Raji (cell line): ENCODE results near the gene TREH.

Experiments used
- POLR2A ChIP-seq: IDR thresholded peaks from 2 replicates; pipeline ENCODE4 v1.6.1; 2011; ENCODE audit warnings: low read depth, low read length, control low read depth; ENCODE audit not compliant: insufficient read depth

TREH gene

DNA sequence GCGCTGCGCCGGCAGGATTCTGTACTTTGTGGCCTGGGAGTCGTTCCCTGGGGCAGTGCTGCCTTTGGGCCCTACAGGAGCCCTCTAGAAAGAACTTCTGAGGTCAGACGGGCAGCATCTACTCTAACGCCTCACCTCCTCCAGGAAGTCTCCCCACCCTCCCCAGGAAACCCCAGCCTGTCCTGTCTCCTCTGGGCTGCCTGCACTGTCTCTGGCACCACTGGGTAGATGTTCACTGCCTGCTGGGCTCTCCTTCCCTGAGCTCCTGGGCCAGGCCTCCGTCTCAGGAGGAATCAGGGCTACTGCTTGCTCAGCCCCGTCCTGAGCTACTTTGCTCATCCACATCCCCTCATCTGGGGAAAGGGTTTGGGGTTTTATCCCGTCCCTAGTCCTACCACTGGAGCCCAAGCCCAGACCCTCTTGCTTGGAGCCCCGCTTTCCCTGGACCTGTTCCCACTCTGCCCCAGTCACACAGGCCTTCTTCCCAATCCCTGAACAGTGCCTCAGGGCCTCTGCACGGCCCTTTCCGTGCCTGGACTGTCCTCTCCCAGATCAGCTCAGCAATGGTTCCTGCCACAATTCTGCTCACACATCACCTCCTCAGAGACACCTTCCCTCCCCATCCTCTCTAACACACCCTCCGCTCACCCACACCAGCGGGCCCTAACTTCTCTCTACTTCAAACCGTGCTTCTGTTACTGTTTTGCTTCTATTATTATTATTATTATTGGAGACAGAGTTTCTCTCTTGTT, 11.3 kb upstream of the TREH start:
- TF ChIP-seq POLR2A = no peak

DNA sequence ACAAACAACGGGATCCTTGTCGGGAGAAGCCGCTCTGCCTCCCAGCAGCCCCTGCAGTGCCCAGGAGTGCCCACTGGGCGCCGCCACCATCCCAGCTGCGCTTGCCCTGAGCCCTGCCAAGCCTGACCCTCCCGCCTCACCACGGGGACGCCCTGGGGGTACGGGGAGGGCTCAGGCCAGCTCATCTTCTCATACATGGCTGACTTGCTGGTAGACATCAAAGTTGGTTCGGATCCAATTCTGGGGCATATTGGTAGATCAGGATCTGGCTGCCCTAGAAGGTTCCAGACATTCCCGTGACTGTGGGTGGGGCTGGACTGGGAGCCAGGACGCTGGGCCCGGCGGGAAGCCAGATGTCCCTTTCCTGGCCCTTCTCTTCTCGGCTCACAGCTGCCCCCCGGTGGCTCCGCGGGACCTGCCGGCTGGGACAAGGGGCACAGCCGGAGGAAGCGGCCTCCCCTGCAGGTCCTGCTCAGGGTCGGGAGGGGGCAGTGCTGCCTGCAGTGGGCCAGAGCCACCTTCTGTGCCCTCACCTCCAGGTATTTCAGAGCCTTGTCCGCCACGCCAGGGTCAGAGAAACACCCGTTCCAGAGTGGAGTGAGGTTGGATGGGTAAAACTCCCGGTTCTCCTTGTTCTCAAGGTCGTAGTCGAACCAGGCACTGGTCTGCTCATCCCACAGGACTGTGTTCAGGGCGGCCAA, 10.6 kb upstream of the TREH start:
- no peak for TF ChIP-seq POLR2A

DNA sequence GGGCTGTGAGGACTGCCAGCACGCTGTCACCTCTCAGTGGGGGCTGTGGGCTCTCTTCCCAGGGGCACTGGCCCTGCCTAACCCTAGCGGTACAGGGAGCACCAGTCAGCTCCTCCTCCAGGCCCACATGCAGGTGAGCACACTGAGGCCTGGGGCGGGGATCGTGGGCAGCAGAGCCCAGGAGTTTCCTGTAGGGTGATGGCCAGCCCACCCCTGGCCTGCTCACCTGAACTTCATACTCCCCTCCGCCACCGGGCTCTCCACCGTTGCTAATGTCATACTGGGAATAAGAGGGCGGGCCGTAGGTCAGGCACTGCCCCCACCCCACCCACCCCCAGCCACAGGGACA, 10.0 kb upstream of the TREH start:
- no peak for TF ChIP-seq POLR2A

DNA sequence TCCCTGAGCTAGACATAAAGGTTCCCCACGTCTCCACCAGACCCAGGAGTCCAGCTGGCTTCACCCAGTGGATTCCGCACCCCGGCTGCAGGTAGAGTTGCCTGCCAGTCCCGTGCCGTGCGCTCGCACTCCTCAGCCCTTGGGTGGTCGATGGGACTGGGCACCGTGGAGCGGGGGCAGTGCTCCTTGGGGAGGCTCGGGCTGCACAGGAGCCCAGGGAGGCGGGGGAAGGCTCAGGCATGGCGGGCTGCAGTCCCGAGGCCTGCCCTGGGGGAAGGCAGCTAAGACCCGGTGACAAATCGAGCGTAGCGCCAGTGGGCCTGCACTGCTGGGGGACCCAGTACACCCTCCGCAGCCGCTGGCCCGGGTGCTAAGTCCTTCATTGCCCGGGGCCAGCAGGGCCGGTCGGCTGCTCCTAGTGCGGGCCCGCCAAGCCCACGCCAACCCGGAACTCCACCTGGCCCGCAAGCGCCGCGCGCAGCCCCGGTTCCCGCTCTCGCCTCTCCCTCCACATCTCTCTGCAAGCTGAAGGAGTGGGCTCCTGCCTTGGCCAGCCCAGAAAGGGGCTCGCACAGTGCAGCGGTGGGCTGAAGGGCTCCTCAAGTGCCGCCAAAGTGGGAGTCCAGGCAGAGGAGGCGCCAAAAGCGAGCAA, 9.5 kb upstream of the TREH start:
- no peak for TF ChIP-seq POLR2A

DNA sequence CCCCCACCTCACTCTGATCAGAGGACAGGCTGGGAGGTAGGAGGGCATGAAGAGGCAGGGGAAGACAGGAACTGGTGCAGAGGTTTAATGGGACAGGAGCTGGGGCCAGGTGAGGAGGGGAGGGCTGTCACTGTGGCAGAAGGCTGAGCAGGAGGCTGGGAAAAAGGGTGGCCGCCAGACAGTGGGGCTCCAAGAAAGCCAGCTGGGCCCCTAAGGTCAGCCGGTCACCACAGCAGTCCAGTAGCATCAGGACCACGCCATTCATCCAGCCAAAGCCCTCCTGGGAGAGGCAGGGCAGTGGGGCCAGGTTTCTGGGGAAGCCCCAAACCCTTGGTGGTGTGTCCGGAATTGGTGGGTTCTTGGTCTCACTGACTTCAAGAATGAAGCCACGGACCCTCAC, 8.5 kb upstream of the TREH start:
- TF ChIP-seq POLR2A = no peak

DNA sequence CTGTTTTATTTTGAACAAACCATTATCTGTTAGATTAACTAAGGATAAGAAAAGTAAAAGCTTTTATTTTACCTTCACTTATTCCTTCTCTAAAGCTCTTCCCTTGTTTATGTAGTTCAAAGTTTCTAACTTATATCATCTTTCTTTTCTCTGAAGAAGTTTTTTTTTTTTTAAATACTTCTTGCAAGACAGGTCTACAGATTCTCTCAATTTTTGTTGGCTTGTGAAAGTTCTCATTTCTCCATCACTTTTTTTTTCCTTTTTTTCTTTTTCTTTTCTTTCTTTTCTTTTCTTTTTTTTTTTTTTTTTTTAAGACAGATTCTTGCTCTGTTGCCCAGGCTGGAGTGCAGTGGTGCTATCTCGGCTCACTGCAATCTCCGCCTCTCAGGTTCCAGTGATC, 4.7 kb upstream of the TREH start:
- no peak for TF ChIP-seq POLR2A

DNA sequence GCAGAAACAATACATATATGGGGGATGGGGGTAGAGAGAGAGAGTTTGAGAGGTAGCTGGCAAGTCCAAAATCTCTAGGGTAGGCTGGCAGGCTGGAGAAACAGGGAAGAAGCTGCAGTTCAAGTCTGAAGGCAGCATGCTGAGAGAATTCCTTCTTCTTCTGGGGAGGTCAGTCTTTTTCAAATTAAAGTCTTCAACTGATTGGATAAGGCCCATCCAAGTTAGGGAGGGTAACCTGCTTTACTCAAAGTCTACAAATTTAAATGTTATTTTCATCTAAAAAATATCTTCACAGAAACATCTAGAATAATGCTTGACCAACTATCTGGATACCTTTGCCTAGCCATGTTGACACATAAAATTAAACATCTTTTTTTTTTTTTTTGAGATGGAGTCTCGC, 2.9 kb upstream of the TREH start:
- no peak for TF ChIP-seq POLR2A

DNA sequence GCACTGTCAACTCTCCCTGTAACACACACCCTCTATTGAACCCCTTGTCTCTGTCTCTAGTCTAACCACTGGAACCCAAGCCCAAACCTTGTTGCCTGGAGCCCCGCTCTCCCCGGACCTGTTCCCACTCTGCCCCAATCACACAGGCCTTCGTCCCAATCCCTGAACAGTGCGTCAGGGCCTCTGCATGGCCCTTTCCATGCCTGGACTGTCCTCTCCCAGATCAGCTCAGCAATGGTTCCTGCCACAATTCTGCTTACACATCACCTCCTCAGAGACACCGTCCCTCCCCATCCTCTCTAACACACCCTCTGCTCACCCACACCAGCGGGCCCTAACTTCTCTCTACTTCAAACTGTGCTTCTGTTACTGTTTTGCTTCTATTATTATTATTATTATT, 1.5 kb downstream of the TREH start:
- TF ChIP-seq POLR2A = no peak

DNA sequence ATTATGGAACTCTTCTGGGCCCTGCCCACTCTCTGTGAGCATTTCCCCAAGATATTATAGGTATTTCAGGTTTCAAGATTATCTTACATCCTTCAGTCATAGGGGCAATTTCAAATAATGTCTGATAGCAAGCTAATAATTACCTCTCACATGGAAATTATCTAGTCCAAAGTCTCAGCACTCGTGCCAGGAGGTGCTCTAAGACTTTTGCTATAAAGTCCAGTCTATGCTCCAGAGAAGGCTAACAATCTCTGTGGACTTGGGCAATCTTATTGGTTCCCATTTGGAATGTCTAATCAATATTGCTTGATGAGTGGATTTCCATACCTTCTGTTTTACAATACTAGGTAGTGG, 5.4 kb downstream of the TREH start:
- TF ChIP-seq POLR2A = no peak

DNA sequence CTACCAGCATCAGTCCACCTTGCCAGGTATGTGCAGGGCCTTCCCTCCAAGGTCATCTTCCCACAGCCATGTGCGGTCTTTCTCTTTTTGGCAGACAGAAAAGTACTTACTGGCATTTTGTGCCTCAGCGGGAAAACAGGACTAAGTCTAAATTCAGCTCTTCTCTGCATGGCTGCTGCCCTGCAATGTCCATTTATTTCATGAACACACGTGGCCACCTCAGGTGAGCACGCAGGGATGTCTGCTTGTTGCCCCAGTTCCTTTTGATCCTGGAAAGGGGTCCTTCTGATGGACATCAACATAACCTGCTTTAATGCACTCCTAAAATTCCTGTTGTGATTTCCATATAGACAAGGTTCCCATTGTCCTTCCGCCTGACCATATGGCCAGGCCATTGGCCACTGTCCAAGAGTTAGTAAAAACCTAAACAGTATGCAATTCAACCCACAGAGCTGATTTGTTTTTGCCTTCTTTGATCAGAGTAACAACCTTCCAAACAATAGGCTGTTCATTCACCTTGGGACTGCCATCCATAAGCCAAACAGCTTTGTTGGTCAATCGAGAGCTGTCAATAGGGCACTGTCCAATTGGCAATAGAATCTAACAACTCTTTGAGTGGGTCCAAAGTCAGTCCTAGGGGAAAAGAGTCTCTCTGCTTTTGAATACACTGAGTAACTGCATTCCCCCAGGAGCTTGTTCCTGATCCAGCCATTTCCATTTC, 5.9 kb downstream of the TREH start:
- TF ChIP-seq POLR2A = no peak

DNA sequence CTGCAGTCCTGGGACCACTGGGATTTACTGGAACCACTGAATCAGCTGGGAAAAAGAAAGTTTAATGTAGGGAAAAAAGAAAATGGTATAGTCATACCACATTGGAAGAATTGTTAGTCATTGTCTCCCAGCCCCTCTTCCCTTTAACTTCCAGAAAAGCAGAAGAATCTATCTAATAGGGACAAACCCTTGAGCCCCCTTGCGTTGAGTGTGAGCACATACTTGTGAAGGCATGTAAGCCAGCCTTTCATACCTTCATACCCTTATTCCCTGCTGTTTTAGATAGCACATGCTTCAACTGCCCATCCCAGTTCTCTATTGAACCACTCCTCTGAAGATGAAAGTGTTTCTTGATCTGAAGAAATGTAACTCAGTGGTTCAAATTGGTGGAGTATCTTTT, 6.6 kb downstream of the TREH start:
- TF ChIP-seq POLR2A = no peak

DNA sequence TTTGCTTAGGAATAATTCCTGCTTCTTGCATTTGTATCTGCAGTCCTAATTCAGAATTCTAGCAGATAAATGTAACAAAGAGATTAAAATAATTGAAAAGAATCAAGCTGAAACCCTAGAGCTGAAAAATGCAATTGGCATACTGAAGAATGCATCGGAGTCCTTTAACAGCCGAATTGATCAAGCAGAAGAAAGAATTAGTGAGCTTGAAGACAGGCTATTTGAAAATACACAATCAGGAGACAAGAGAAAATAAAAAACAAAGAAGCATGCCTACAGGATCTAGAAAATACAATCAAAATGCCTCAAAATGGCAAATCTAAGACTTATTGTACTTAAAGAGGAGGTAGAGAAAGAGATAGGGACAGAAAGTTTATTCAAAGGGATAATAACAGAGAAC, 8.2 kb downstream of the TREH start:
- no peak for TF ChIP-seq POLR2A

DNA sequence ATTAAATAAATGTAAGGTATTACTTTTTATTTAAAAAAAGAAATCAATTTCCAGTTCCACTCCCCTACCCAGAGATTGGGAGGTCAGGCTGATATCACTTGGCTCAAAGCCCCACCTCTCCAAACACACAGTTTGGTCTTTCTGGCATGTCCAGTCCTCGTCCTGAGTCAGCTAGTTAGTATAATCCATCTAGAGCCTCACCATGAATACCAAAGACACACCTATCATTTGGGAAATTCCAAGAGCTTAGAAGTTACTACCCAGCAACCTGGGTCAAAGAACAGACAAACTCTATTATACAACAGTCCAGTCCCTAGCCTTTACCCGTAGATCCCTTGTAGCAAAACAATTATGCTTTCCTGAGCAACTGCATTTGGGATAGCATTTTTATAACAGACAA, 9.4 kb downstream of the TREH start:
- no peak for TF ChIP-seq POLR2A

DNA sequence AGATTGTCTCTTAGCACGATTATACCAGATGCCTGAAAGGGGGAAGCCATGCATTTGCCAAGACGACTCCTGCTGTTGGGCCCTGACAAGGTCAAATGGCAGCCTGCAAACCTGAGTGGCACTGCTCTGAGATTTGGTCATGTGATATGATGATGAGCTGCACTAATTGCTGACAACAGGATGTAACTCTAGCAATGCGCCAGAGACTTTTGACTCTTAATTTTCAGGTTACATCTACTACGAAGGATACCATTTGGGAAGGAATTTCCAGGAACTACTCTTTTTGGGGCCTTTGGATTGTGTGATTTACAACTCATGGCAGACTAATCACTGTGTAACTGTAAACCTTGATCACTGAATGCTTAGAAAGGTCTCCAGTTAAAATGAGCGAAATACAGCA, 13.1 kb downstream of the TREH start:
- no peak for TF ChIP-seq POLR2A

DNA sequence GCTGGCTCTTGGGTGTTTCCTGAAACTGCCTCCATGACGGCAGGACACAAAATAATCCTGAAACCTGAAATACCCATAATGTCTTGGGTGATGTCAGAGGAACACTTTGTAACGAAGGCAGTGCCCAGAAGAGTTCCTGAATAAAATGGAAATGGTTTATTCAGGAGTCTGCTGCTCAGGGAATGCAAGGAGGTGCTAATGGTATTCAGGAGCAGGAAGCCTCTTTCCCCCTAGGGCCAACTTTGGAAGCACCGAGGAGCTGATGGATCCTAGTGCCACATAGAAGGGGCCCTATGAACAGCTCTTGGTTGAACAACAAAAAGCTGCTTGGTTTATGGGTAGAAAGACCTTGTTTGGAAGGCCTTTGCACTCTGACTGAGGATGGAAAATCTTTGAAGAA, 15.5 kb downstream of the TREH start:
- no peak for TF ChIP-seq POLR2A

DNA sequence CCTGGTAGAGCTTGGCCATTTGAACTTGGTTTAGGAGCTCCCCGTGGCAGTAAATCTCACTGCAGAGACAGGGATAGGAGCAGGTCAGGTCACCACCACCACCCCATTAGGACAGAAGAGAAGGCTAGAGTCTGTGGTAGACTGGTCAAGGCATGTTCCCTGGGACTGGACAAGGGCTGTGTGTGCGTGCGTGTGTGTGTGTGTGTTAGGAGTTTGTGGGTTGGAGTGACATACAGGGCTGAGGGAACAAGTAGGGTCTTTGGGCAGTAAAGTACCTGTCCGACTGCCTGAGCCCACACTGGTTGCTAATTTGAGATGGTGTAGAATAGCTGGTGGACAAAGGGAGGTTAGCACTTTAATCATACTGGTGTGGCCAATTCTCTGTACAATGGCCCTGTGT, 16.1 kb downstream of the TREH start:
- TF ChIP-seq POLR2A = no peak
